SK-N-SH (cell line): Measurements from ENCODE around the gene SLC24A4. TPM values are rescaled to one million over a fixed set of nuclear protein-coding genes. Genes with fewer than 3 reads are reported as not detected.
A peak's percentile ranks its signal among the peaks of the same experiment; 100 is the strongest.

Experiments used
- CTCF ChIA-PET: fragments of 300-600, 350-600 bp; formaldehyde crosslinking; extraction: SDS; loops from one replicate; lab custom pipeline; 2021; lab: Yijun Ruan, JAX
- POLR2A ChIA-PET: fragments of 350-600 bp; sonication (Branson Sonifier 250); formaldehyde crosslinking; extraction: SDS; loops from one replicate; lab custom pipeline; 2020; ENCODE audit warnings: antibody characterized with exemption, inconsistent platforms; lab: Yijun Ruan, JAX
- DNase-seq: peaks from one replicate; pipeline ENCODE4 v3.0.0; 2012
- H2AFZ ChIP-seq: fragments of 200-600 bp; sonication (generic); 2 replicates; pipeline ENCODE4 v1.8.1; 2016; ENCODE audit warnings: antibody characterized with exemption, mild to moderate bottlenecking, low read depth
- H3F3A ChIP-seq: fragments of 200-600 bp; sonication (generic); replicated peaks from 2 replicates; pipeline ENCODE3; 2016; ENCODE audit warnings: antibody characterized with exemption, mild to moderate bottlenecking; ENCODE audit not compliant: insufficient read depth
- H3K27ac ChIP-seq, 2 experiments: fragments of 200-500 bp in 1 of 2; fragments of 200-600 bp in 1 of 2; sonication (Bioruptor generic) in 1 of 2; sonication (generic), shearing (Covaris generic) in 1 of 2; 2 replicates each; pipeline versions ENCODE4 v1.5.1 to v1.6.1; 2014 to 2016; ENCODE audit warnings: low read depth in 2 of 2, inconsistent platforms in 1 of 2, low read length in 1 of 2, mild to moderate bottlenecking in 1 of 2, mixed read lengths in 1 of 2
- H3K27me3 ChIP-seq: fragments of 200-600 bp; sonication (generic), shearing (Covaris generic); 2 replicates; pipeline ENCODE4 v1.6.1; 2016; ENCODE audit warnings: mixed run types; ENCODE audit not compliant: insufficient read depth
- H3K36me3 ChIP-seq, 2 experiments: fragments of 200-500 bp in 1 of 2; fragments of 200-600 bp in 1 of 2; sonication (Bioruptor generic) in 1 of 2; sonication (generic) in 1 of 2; replicated peaks in 1 of 2; 2 replicates each; pipeline versions ENCODE3 to v1.5.1; 2014 to 2016; ENCODE audit warnings: low read length in 1 of 2, mild to moderate bottlenecking in 1 of 2; ENCODE audit not compliant: insufficient read depth in 2 of 2, control insufficient read depth in 1 of 2
- H3K4me1 ChIP-seq, 2 experiments: fragments of 200-500 bp in 1 of 2; fragments of 200-600 bp in 1 of 2; sonication (Bioruptor generic) in 1 of 2; sonication (generic), shearing (Covaris generic) in 1 of 2; 2 replicates each; pipeline versions ENCODE4 v1.5.1 to v1.6.1; 2014 to 2016; ENCODE audit warnings: low read depth in 1 of 2, low read length in 1 of 2, mixed run types in 1 of 2; ENCODE audit not compliant: insufficient read depth in 2 of 2, control insufficient read depth in 1 of 2
- H3K4me2 ChIP-seq: fragments of 200-600 bp; sonication (generic), shearing (Covaris generic); 2 replicates; pipeline ENCODE4 v1.6.1; 2017; ENCODE audit warnings: mixed run types
- H3K4me3 ChIP-seq, 2 experiments: fragments of 200-500 bp in 1 of 2; fragments of 200-600 bp in 1 of 2; sonication (Bioruptor generic) in 1 of 2; sonication (generic), shearing (Covaris generic) in 1 of 2; 2 replicates each; pipeline versions ENCODE4 v1.5.1 to v1.8.1; 2014 to 2016; ENCODE audit warnings: low read depth in 2 of 2, inconsistent platforms in 1 of 2, low read length in 1 of 2, mild to moderate bottlenecking in 1 of 2, mixed read lengths in 1 of 2, moderate library complexity in 1 of 2
- H3K79me2 ChIP-seq: fragments of 200-600 bp; sonication (generic); 2 replicates; pipeline ENCODE4 v1.8.1; 2017; ENCODE audit warnings: mild to moderate bottlenecking; ENCODE audit not compliant: insufficient read depth
- H3K9ac ChIP-seq: fragments of 200-600 bp; sonication (generic); 2 replicates; pipeline ENCODE4 v1.6.1; 2017; ENCODE audit warnings: mixed run types
- H3K9me2 ChIP-seq: fragments of 200-600 bp; sonication (generic); 2 replicates; pipeline ENCODE4 v1.6.1; 2017; ENCODE audit warnings: mixed run types
- H3K9me3 ChIP-seq: fragments of 200-600 bp; sonication (generic); 2 replicates; pipeline ENCODE4 v1.6.1; 2017; ENCODE audit warnings: mixed run types, mild to moderate bottlenecking, moderate library complexity
- H4K20me1 ChIP-seq: fragments of 200-600 bp; sonication (generic); 2 replicates; pipeline ENCODE4 v1.6.1; 2017; ENCODE audit warnings: mild to moderate bottlenecking, mixed run types; ENCODE audit not compliant: insufficient read depth
- ELF1 ChIP-seq: IDR thresholded peaks from 2 replicates; pipeline ENCODE4 v1.4.0; 2012
- GABPA ChIP-seq: IDR thresholded peaks from 2 replicates; pipeline ENCODE4 v1.4.0; 2012; ENCODE audit warnings: low read depth, mild to moderate bottlenecking
- PBX3 ChIP-seq: IDR thresholded peaks from 2 replicates; pipeline ENCODE4; 2012
- POLR2AphosphoS5 ChIP-seq: IDR thresholded peaks from 2 replicates; pipeline ENCODE4 v1.6.1; 2012; ENCODE audit warnings: low read depth, low read length
- RAD21 ChIP-seq: IDR thresholded peaks from 2 replicates; pipeline ENCODE4 v1.6.1; 2012; ENCODE audit warnings: mild to moderate bottlenecking, low read length
- RCOR1 ChIP-seq: fragments of 150-350 bp; IDR thresholded peaks from 2 replicates; pipeline ENCODE4 v1.6.1; 2017; ENCODE audit warnings: antibody characterized with exemption, low read length
- SIN3A ChIP-seq: IDR thresholded peaks from 2 replicates; pipeline ENCODE4 v1.6.1; 2012; ENCODE audit warnings: low read depth, mild to moderate bottlenecking, low read length, moderate library complexity, borderline replicate concordance
- SMC3 ChIP-seq: IDR thresholded peaks from 2 replicates; pipeline ENCODE4 v1.6.1; 2012; ENCODE audit warnings: low read depth, low read length, improper control_type of control experiment
- YY1 ChIP-seq: IDR thresholded peaks from 2 replicates; pipeline ENCODE4 v1.4.0; 2012; ENCODE audit warnings: low read depth, mild to moderate bottlenecking
- WGBS: methylation state at CpG from one replicate; pipeline ENCODE4 v1.1.6; 2017; ENCODE audit warnings: low lambda C conversion rate; 5-methylcytosine and 5-hydroxymethylcytosine counted together
- polyA plus RNA-seq, 3 experiments: library from polyadenylated mRNA; depleted of rRNA; stranded (reverse); fragments of >200 nt; gene quantifications; 2 replicates each; pipeline ENCODE4 v1.2.3, GENCODE V29; 2012
- TF ChIP-seq, protein P1 (sequence below): IDR thresholded peaks from 2 replicates; pipeline ENCODE4 v1.4.0; 2012; ENCODE audit warnings: low read depth
- TF ChIP-seq, protein P2 (sequence below): fragments of 150-350 bp; IDR thresholded peaks from 2 replicates; pipeline ENCODE4 v1.6.1; 2016; ENCODE audit warnings: mild to moderate bottlenecking, low read depth, low read length
- TF ChIP-seq, protein P3 (sequence below): fragments of 150-350 bp; IDR thresholded peaks from 2 replicates; pipeline ENCODE4 v1.6.1; 2017; ENCODE audit warnings: antibody characterized with exemption, low read length, low read depth, borderline replicate concordance

Gene SLC24A4
- polyA plus RNA-seq, 1 of the 3 experiments (the other 2 are of a cell fraction): 0.07 TPM

DNA sequence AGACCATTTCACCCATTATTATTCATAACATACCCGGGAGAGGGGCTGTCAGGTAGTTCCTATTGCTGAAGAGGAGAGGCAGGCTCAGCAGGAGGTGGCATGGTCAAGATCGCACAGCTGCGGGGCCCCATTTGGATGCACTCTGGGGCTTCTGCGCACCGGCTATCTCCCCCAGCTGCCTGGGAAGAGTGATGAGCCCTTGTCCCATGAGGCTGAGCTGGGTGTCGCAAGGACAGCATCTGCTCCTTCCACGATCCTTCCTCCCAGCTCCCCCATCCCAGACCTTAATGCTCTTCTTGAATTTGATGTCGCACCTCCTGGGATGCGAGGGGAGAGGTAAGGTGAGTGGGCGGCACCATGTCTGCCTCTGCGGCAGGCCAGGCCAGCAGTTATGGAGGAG is 62.6 kb downstream of the SLC24A4 start:
- CTCF ChIA-PET: no interaction called here
- no peaks in the 10 kb centered on the region for H3K79me2 ChIP-seq
- no peaks in the 10 kb centered on the region for H3K36me3 ChIP-seq
- H3K4me1 ChIP-seq: no peaks in the 10 kb centered on the region
- no peaks in the 10 kb centered on the region for H3F3A ChIP-seq
- no peak overlapping the region; a peak in 1 of 4 replicates for H3K4me3 ChIP-seq
- no peaks in the 10 kb centered on the region for H3K9me2 ChIP-seq
- POLR2A ChIA-PET: no interaction called here
- no peaks in the 10 kb centered on the region for H3K9me3 ChIP-seq
- TF ChIP-seq PBX3 (no peak), RCOR1 (no peak)
- TF ChIP-seq, protein P1, sequence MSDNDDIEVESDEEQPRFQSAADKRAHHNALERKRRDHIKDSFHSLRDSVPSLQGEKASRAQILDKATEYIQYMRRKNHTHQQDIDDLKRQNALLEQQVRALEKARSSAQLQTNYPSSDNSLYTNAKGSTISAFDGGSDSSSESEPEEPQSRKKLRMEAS: no peak
- H3K27me3 ChIP-seq: peaks cover 46% of the 10 kb centered on the region; the same call in 1 of the 2 replicates
- H3K9ac ChIP-seq: no peak overlapping the region
- peak overlapping the region; percentile 55; the same call in 1 of the 2 replicates for H3K4me2 ChIP-seq
- no peak overlapping the region for H2AFZ ChIP-seq
- DNase-seq: no peak
- WGBS: 20% methylated on average over 10 of the region's 11 CpGs
- no peaks in the 10 kb centered on the region for H4K20me1 ChIP-seq
- no peak overlapping the region for H3K27ac ChIP-seq

DNA sequence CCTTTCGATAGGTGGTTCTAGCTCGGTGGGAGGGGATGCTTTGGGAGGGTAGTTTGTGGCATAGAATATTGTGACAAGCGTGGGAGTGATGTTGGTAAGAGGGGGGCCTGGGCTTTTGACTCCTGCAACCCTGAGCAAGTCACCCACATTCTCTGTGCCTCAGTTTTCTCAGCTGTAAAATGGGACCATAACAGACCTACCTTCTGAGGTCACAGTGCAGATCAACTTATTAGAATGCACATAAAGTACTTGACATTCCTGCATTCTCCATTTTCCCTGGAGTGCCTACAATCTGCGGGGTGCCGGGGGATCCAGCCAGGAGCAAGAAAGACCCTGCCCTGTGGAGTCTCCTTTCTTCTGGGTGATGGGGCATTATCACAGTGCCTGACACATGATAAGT is 63.2 kb downstream of the SLC24A4 start:
- ChIA-PET POLR2A (no interaction called here), CTCF (no interaction called here)
- DNase-seq: no peak

More for the DNA sequence above, 63.2 kb downstream of the SLC24A4 start:
- TF ChIP-seq, protein P2, sequence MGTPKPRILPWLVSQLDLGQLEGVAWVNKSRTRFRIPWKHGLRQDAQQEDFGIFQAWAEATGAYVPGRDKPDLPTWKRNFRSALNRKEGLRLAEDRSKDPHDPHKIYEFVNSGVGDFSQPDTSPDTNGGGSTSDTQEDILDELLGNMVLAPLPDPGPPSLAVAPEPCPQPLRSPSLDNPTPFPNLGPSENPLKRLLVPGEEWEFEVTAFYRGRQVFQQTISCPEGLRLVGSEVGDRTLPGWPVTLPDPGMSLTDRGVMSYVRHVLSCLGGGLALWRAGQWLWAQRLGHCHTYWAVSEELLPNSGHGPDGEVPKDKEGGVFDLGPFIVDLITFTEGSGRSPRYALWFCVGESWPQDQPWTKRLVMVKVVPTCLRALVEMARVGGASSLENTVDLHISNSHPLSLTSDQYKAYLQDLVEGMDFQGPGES: no peak
- TF ChIP-seq, protein P3, sequence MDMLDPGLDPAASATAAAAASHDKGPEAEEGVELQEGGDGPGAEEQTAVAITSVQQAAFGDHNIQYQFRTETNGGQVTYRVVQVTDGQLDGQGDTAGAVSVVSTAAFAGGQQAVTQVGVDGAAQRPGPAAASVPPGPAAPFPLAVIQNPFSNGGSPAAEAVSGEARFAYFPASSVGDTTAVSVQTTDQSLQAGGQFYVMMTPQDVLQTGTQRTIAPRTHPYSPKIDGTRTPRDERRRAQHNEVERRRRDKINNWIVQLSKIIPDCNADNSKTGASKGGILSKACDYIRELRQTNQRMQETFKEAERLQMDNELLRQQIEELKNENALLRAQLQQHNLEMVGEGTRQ: no peak
- no peak for TF ChIP-seq SMC3
- no peak for TF ChIP-seq YY1
- no peak for TF ChIP-seq POLR2AphosphoS5
- no peak for TF ChIP-seq RAD21
- TF ChIP-seq ELF1: no peak
- no peak for TF ChIP-seq SIN3A
- no peak for TF ChIP-seq GABPA
- Histone ChIP-seq H3F3A (no peaks in the 10 kb centered on the region), H3K9me2 (no peaks in the 10 kb centered on the region), H3K9ac (no peak overlapping the region), H3K27ac (no peak overlapping the region), H3K4me2 (peak overlapping the region; percentile 55; the same call in 1 of the 2 replicates), H3K4me3 (no peak overlapping the region; a peak in 1 of 4 replicates), H2AFZ (no peak overlapping the region), H3K4me1 (no peaks in the 10 kb centered on the region), H3K36me3 (no peaks in the 10 kb centered on the region), H4K20me1 (no peaks in the 10 kb centered on the region), H3K9me3 (no peaks in the 10 kb centered on the region), H3K27me3 (peaks cover 51% of the 10 kb centered on the region; the same call in 1 of the 2 replicates), H3K79me2 (no peaks in the 10 kb centered on the region)
- 4% methylated on average over 5 of the region's 5 CpGs for WGBS
